Cardiac fibroblast (primary cell): ENCODE data around the gene SHISAL2A.
"Not testable (repeated sequence)": the region's sequence is repeated elsewhere in the genome, so short reads cannot be mapped to it uniquely, and the experiment has no call there.

Experiments
- DNase-seq, 2 donors: peaks; one replicate each; pipeline versions ENCODE4 v3.0.0 to v3.0.0-alpha.2; 2010; ENCODE audit warnings: low read depth in 2 of 2
- H3K4me3 ChIP-seq, 2 donors: replicated peaks in 1 of 2; 1 replicate in 1 of 2; 2 replicates in 1 of 2; pipeline ENCODE4 v1.5.1; 2011; ENCODE audit warnings: low read depth in 2 of 2, low read length in 2 of 2, mild to moderate bottlenecking in 2 of 2, moderate library complexity in 1 of 2
- CTCF ChIP-seq: IDR thresholded peaks from one replicate; pipeline ENCODE4 v1.5.1; 2011; ENCODE audit warnings: low read depth, mild to moderate bottlenecking, low read length, inconsistent platforms

The SHISAL2A gene

DNA sequence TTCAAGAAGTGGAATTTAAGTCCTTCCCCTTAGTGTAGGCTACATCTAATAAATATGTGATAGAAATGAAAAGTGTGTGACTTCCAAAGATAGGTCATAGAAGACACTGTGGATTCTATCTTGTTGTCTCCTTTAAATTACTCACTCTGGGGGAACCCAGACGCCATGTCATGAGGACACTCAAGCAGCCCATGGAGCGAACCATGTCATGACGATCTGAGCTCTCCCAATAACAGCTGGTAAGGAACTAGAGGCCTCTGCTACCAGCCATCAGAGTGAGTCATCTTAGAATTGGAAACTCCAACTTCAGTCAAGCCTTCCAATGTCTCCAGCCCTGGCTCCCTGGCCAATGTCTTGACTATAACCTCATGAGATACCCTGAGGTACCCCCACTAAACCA, 58.9 kb downstream of the SHISAL2A start:
- H3K4me3 ChIP-seq = no peak overlapping the region
- no peak for TF ChIP-seq CTCF
- peak in 1 of 2 donors; percentile 22 for DNase-seq

GRCh38 chr1:52692697-52693096, 59.7 kb downstream of the SHISAL2A start:
- TF ChIP-seq CTCF = no peak
- no peak overlapping the region for H3K4me3 ChIP-seq
- DNase-seq = no peak

DNA sequence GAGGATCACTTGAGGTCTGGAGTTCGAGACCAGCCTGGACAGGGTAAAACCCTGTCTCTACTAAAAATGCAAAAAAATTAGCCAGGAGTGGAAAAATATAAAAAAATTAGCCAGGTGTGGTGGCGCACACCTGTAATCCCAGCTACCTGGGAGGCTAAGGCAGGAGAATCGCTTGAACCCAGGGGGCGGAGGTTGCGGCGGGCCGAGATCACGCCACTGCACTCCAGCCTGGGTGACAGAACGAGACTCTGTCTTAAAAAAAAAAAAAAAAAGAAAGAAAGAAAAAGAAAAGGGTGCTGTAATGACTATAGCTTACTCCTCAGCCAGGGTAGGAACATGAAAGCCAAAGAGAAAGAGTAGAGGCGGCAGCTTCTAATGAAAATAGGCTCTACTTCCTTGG, 60.4 kb downstream of the SHISAL2A start:
- H3K4me3 ChIP-seq, DNase-seq: not testable (repeated sequence)

DNA sequence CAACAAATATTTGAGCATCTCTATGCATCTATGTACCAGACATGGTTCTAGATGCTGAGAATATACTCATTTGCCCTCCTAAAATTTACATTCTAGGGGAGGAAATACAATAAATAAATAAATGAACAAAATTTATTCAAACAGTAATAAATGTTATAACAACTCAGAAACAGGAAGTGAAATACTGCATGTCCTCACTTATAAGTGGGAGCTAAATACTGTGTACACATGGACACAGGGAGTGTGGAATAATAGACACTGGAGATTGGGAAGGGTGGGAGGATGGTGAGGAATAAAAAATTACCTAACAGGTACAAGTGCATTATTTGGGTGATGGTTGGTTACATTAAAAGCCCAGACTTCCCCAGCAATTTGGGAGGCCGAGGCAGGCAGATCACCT, 60.9 kb downstream of the SHISAL2A start:
- no peak for TF ChIP-seq CTCF
- H3K4me3 ChIP-seq = no peak overlapping the region
- no peak for DNase-seq

- H3K4me3 ChIP-seq = no peak overlapping the region
- no peak for TF ChIP-seq CTCF
- DNase-seq = no peak
Observed at GRCh38 chr1:52695627-52696026, 62.7 kb downstream of the SHISAL2A start.

DNA sequence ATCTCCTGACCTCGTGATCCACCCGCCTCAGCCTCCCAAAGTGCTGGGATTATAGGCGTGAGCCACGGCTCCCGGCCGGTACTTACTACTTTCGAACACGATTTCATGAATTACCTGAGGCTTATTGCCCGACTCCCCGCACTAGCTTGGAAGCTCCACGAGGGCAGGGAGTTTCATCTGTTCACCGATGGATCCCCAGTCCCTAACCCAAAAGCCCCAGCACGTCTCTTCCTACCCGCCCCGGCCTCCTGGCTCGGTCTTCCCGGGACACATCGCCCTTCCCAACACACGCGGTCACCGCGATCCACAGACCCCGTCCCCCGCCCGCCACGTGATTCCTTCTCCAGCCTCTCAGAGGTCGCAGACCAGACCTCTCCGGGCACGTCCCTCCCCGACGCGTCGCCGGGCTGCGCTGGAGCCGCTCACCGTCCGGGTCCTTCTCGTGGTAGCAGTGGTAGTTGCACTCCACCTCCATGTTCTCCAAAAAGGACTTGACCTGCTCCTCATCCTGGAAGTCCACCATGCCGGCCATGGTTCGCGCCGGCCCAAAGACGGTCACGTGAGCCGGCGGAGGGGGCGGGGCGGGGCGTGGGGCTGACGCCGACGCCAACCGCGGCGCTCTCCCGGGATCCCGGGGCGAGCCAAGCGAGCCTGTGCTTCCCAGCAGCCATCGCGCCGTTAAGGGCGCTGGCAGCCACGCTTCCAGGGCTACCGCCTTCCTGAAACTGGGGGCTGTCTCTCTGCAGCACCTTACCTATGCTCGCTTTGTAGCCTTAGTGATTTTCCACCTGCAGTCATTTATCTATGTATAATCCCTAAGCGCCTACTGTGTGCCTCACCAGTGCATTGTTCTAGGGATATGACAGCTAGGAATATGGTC, 65.1 kb downstream of the SHISAL2A start, which contains the start of gene COA7:
COA7 (minus strand) TSS at position 553 of the 880 bp plus-strand sequence; CDS start at position 532, 21 bp downstream.
- H3K4me3 ChIP-seq = peak within 1 kb of the TSS; percentile 86 to 87
- DNase-seq = peak; percentile 83 to 87
- no peak for TF ChIP-seq CTCF

DNA sequence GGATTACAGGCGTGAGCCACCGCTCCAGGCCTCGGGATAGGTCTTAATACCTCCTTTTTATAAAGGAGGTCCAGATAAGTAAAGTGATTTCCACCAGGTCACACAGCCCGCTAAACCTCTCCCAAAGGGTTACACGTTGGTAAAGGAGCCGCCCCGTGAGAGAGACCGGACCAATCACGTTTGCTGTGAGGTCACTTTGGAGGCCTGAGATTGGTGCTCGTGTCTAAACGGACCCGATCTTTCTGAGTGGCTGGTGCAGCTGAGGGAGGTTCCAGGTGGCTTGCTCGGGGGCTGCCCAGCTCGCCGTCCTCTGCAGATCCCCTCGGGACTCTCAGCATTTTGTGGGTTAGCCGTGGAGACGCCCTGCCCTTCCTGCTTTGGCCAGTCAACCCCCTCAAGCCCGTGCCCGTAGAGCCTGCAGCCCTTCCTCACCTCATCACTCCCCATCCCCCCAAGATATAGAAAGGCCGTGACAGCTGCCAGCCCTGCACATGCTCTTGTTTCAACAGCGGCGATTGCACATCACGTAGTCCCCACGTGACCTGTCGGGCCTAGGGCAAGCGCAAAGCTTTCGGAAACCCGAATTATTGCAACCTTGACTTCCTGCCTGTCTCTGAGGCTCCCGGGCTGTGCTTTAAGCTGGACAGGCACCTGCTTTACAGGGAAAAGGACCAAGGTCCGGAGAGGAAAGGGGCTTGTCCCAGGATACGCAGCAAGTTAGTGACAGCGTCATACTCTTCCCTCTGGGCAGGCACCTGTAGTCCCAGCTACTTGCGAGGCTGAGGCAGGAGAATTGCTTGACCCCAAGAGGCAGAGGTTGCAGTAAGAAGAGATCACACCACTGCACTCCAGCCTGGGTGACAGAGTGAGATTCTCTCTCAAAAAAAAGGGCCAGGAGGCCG, 70.2 kb downstream of the SHISAL2A start:
- peak overlapping the region; percentile 49 to 57 for H3K4me3 ChIP-seq
- TF ChIP-seq CTCF = no peak
- DNase-seq = peak; percentile 88 to 90
